ENCODE results near the gene PLCD3. TPM values are rescaled to one million over a fixed set of nuclear protein-coding genes. Genes with fewer than 3 reads are reported as not detected.

PLCD3 gene
- polyA plus RNA-seq, 1 of the 3 experiments (the other 2 are of a cell fraction), result 59.7 TPM

GRCh38 chr17:45114117-45114932, 18.0 kb downstream of the PLCD3 start:
- POLR2A ChIA-PET, result no interaction called here
- 94% methylated on average over 16 of the region's 19 CpGs for WGBS (ENCODE audit: low lambda C conversion rate)
- CTCF ChIA-PET, result interaction anchor here (0.8 to 9.1 kb wide), 3 partner anchors 15 to 194 kb away, joined by 3 to 169 read pairs (median 34); partner anchors contain the start of genes ACBD4 and PLCD3

More at GRCh38 chr17:45114117-45114932, 18.0 kb downstream of the PLCD3 start:
- H4K20me1 ChIP-seq (ENCODE audit: insufficient read depth), result no peaks in the 10 kb centered on the region
- peaks cover 0 to 21% of the 10 kb centered on the region in 2 experiments; a peak in 1 of 4 replicates for H3K4me1 ChIP-seq (ENCODE audit: control insufficient read depth in 1 of 2, insufficient read depth in 2 of 2, low read depth in 1 of 2, low read length in 1 of 2)
- no peaks in the 10 kb centered on the region for H3K27me3 ChIP-seq (ENCODE audit: insufficient read depth)
- H3F3A ChIP-seq (replicated peaks; ENCODE audit: insufficient read depth), result peaks cover 5% of the 10 kb centered on the region
- H2AFZ ChIP-seq (ENCODE audit: low read depth), result no peak overlapping the region
- H3K9ac ChIP-seq, result no peak overlapping the region
- peaks cover 5 to 23% of the 10 kb centered on the region in 2 experiments for H3K36me3 ChIP-seq (replicated peaks in 1 of 2; ENCODE audit: control insufficient read depth in 1 of 2, insufficient read depth in 2 of 2, low read length in 1 of 2)
- no peak overlapping the region for H3K27ac ChIP-seq (ENCODE audit: low read depth in 2 of 2, low read length in 1 of 2)
- H3K9me2 ChIP-seq, result no peaks in the 10 kb centered on the region
- no peaks in the 10 kb centered on the region for H3K9me3 ChIP-seq
- no peaks in the 10 kb centered on the region for H3K79me2 ChIP-seq (ENCODE audit: insufficient read depth)
- H3K4me2 ChIP-seq, result no peak overlapping the region
- peak; percentile 43 for DNase-seq
- TF ChIP-seq IRF3 (IDR thresholded peaks at IDR 0.05; ENCODE audit: low read depth, low read length) (no peak), RXRA (IDR thresholded peaks at IDR 0.05; ENCODE audit: borderline replicate concordance, low read depth) (no peak), TAF1 (IDR thresholded peaks at IDR 0.05; ENCODE audit: borderline replicate concordance, low read depth, low read length) (no peak), CTCF (IDR thresholded peaks at IDR 0.05) (no peak), SIN3A (IDR thresholded peaks at IDR 0.05; ENCODE audit: borderline replicate concordance, low read depth, low read length) (no peak), JUND (IDR thresholded peaks at IDR 0.05) (no peak), EZH2phosphoT487 (IDR thresholded peaks at IDR 0.05; ENCODE audit: borderline replicate concordance, low read depth) (no peak), POLR2AphosphoS5 (IDR thresholded peaks at IDR 0.05; ENCODE audit: low read depth, low read length) (no peak), USF2 (IDR thresholded peaks at IDR 0.05; ENCODE audit: borderline replicate concordance, low read depth, low read length) (no peak), MXI1 (IDR thresholded peaks at IDR 0.05; ENCODE audit: low read depth, low read length) (no peak), TCF12 (IDR thresholded peaks at IDR 0.05) (no peak), RFX5 (IDR thresholded peaks at IDR 0.05; ENCODE audit: low read length) (no peak), CHD2 (IDR thresholded peaks at IDR 0.05; ENCODE audit: low read length, partially characterized antibody) (no peak), USF1 (IDR thresholded peaks at IDR 0.05; ENCODE audit: borderline replicate concordance, low read depth) (no peak), RCOR1 (IDR thresholded peaks at IDR 0.05; ENCODE audit: low read length) (no peak), REST (IDR thresholded peaks at IDR 0.05; ENCODE audit: low read depth, low read length) (no peak), EP300 (IDR thresholded peaks at IDR 0.05; ENCODE audit: borderline replicate concordance in 1 of 2, low read depth in 1 of 2, low read length in 1 of 2) (no peak), NRF1 (IDR thresholded peaks at IDR 0.05; ENCODE audit: low read depth, low read length) (no peak)
- no peak overlapping the region for H3K4me3 ChIP-seq (ENCODE audit: low read depth in 2 of 2, low read length in 1 of 2)
